NCI-H2107 treated with DMSO at 0.1 percent for 48 hours (cell line): ENCODE data around the gene TSPAN15.

Experiments used
- DNase-seq: peaks from one replicate; lab custom pipeline; 2025; ENCODE audit not compliant: unreplicated experiment; lab: John Stamatoyannopoulos, UW

The TSPAN15 gene

DNA sequence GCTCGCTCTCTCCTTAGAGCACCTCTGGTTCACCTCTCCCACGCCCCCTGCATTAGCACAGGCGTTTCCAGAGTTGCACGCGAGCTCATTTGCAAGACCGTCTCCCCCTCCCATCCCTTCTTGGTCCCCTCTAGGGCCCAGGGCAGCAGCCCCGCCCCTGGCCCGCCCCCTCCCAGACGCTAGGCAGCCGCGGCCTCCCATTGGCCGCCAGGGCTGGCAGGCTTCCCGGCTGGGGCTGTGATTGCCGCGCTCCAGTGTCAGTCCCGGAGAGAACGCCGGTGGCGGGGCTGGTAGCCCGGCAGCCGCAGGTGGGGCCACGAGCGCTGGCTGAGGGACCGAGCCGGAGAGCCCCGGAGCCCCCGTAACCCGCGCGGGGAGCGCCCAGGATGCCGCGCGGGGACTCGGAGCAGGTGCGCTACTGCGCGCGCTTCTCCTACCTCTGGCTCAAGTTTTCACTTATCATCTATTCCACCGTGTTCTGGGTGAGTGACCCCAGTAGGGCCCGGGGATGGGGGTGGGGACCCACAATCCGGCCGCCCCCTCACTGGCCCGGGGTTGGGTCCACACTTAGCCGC lies at the start of gene TSPAN15:
TSPAN15 (plus strand) TSS at position 257 of the 575 bp plus-strand sequence; CDS start at position 387, 130 bp downstream.
- peak; percentile 50 for DNase-seq

DNA sequence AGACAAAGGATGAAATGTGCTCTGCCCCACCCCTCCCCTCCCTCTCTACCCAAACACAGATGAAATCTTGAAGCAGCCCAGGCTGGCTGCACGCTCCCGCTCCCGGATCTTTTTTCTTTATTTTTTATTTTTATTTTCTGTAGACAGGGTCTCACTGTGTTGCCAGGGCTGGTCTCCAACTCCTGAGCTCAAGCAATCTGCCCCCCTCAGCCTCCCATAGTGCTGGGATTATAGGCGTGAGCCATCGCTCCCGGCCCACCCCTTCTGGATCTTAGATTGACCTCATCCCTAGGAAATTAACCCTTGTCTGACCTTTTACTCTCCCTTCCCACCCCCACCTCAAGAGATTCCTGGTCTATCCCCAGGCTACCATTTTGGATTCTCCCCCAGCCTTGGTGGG lies 48.9 kb upstream of the TSPAN15 start:
- DNase-seq: no peak

DNA sequence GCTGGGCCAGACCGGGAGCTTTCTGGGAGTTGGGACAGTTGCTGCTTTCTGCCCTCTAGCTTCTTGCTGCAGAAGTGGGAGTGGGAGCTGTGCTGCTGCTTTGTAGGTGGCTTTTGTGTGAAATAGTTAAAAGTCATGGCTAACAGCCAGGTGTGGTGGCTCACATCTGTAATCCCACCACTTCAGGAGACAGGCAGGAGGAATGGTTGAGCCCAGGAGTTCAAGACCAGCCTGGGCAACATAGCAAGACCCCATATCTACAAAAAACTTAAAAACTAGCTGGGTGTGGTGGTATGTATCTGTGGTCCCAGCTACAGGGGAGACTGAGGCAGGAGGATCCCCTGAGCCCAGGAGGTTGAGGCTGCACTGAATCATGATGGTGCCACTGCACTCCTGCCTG lies 48.2 kb upstream of the TSPAN15 start:
- no peak for DNase-seq

DNA sequence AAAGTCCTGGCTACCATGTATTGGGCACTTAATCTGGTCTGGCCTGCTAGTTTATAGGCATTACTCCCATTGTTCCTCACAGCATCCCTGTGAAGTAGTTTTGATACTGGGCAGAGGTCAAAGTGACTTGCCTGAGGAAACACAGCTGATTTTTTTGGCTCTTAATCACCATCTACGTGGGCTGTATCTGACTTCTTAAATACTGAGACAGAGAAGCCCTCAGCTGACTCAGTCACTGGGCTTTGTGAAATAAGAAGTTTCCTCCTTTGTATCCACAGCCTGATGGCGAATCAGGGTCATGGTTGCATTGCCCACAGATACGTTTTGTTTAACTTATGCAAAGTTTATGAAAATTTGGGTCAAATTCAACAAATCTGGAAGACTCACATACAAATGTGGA lies 47.7 kb upstream of the TSPAN15 start:
- no peak for DNase-seq

DNA sequence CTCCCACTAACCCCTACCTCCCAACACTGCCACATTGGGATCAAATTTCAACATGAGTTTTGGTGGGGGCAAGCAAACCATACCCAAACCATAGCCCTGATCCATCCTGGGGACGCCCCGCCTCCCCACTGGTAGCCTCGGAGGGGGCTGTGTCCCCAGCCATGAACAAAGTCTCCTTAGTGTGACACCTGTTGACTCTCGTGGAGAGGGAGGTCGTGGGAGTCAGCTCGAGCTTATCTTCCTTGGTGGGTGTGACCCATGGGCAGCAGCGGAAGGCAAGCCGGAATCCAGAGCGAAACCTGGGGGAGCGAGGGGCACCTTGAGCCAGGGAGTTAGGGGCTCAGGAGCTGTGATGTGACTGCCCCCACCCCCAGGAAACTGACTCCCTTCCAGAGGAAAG lies 46.5 kb upstream of the TSPAN15 start:
- DNase-seq: no peak

DNA sequence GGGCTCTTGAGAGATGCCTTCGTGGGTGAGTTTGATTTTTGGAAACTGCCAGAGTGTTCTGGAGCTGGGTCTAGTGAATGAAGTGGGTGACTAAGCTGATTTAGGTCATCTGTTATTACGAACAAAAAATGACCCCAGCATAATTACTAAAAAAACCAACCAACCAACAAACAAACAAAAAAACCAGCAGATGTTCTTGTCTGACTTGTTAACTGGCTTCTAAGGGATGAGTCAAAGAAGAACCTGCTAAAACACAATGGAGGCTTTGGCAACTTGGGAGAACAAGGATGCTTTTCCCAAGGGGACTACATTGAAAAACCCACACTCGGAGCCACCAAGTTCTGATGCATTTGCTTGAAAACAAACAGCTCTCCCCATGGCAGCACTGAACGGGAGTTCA lies 46.0 kb upstream of the TSPAN15 start:
- no peak for DNase-seq

DNA sequence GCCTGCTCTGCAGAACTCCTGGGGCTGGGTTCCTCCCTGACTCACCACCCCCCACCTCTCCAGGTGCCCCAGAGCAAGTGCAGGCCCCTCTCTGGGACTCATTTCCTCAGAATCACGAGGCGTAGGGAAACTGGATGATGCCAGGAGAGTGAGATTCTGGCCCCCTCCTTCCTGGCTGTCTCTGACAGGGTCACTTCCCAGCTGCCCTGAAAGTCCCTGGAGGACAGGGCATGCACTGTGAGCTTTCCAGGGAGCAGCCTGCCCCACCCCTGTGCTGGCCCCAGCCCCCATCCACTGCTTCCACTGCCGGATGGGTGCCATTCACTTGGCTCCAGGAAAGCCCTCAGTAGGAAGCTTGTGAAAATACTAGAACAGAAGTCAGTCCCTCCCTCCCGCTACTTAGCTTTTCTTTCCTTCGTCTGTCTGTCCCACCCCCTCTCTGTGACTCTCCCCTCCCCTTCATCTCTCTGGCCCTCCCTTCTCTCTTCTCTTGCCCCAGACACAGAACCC lies 44.9 kb upstream of the TSPAN15 start:
- DNase-seq: no peak

DNA sequence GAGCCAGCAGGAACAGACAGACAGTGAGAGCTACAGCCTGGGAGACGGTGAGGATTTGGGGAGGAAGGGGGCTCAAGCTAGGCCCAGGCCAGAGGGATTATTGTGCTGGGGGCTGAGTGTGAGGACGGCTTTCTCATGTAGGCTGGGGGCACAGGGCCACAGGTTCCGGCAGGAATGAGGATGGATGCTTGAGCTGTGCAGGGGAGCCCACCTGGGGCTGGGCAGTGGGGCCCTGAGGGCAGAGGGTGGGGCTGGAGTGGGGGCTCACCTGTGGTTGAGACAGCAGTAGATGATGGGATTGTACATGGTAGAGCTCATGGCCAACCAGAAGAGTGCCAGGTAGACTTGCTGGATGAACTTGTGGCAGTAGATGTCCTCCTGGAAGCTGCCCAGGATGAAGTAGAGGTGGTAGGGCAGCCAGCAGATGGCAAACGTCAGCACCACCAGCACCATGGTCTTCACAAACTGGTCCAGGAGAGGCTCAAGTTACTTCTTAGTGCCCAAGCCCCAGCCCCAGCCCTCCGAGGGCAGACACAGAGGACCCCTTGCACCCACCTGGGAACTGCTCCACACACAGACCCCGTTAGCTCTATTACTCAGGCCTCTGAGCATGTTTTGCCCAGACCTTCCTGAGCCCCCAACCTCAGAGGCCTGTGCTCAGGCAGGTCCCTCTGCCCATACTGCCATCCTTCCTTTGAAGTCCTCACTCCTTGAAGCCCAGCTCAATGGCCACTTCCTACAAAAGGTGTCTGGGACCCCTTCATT lies 44.3 kb upstream of the TSPAN15 start:
- no peak for DNase-seq

DNA sequence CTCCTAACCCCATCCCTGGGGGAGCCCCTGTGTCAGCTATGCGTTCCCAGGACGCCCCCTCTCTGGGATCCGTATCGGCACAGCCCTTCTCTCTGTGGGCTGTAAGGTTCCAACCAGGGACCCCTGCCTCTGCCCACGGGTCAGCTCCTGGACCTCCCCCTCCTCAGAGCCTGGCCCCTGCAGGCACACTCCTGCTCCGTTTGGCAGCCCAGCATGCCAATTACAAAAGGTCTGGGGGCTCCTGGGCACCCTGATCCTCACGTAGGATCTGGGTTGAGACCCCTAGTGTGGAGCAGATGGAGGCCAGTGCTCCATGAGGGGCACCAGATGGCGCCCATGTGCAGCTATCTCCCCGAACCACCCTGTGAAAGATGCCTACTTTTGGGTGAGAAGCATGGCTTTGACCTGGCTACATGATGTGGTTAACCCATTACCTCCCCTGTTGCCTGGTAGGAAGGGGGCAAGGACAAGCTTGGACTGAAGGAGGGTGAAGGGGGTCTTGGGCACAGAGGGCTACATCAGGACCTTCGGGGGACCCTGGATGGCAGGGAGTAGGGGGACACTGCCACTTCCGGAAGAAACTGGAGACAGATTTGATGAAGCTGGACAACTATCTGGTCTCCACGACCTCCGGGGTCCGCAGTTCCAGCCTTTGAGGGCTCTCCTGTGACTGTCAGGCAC lies 43.5 kb upstream of the TSPAN15 start:
- no peak for DNase-seq

DNA sequence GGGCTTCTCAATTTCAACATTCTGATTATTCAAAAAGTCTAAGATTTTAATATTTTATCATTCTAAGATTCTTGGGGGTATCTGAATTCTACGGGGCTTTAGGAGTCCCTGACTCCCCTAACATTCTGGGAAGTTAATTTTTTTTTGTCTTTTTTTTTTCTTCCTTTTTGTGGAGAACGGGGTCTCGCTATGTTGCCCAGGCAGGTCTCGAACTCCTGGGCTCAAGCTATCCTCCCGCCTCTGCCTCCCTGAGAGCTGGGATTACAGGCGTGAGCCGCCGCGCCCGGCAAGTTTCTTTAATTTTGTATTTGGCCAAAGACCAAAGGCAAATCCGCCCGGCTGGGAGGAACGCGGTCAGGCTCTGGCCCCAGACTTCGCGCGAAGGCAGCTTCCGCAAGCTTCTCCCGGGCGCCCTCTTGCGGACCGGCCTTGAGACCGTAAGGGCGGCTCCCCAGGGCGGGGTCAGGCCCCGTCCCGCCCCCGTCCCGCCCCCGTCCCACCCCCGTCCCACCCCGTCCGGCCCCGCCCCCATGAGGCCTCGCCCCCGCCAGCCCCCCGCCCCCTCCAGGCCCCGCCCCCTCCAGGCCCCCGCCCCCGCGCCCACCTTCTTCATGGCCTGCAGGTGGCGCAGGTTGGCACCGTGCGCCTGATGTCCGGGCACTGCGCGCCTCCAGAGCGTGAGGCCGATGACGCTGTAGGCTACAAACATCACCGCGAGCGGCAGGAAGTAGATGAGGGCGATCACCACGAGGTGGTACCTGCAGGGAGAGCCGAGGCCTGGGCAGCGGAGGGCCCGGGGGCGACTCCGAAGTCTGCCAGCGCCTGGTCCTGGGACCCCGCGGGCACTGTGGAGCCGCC lies 42.7 kb upstream of the TSPAN15 start:
- DNase-seq: peak; percentile 29

DNA sequence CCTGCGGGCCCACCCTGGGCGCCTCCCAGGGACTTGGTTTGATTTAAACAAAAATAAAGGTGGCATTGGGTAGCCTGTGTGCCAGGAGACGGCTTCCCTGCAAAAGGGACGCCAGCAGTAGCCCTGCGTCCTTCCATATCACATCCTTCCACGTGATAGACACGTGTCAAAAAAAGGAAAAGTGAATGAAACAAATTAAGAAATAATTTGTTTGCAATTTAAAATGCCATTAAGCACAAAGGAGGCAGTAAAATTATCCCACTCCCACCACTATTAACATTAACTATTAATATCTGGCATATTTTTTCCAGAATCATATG lies 42.1 kb upstream of the TSPAN15 start:
- no peak for DNase-seq

DNA sequence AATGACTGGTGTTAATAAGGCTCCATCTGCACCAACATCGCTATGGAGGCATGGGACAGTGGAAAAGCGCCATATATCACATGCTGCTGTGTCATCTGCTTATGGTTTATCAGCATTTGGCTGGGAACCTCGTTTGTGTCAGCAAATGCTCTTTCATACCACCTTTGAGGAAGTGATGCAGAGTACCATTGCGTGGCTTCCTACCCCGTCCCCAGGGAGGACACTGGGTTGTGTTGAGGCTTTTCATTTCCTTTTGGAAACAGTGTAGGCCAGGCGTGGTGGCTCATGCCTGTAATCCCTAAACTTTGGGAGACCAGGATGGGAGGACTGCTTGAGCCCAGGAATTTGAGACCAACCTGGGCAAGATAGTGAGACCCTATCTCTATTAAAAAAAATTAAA lies 41.3 kb upstream of the TSPAN15 start:
- DNase-seq: no peak

DNA sequence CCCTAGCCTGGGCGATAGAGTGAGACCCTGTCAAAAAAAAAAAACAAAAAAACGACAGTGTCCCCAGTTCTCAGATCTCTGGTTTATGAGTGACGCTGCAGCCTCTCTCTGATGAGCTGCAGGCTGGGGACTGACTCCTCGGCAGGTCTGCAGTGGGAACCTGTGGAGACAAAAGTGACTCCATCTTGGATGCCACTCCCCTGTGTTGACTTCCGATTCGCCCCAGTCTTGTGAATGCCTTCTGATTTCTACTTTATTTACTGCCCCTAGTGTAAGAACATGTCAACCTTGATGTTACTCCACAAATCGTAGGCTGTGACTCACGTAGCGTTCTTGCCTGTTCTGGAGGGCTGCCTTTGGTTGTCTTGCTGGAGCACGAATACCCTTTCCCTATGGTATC lies 40.8 kb upstream of the TSPAN15 start:
- DNase-seq: no peak

DNA sequence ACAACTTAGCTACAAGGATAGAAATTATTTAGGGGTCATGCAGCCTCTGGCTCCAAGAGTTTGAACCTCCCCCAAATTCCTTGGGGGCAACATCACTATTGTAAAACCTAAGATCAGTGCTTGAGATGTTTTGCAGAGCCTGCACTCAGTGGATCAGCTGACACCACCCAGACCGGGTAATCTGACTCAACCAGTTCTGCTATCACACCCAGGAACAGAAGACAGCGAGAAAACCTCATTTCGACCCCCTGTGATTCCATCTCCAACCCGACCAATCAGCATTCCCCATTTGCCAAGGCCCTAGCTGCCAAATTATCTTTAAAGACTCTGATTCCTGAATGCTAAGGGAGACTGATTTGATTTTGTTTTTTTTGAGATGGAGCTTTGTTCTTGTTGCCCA lies 39.8 kb upstream of the TSPAN15 start:
- no peak for DNase-seq

DNA sequence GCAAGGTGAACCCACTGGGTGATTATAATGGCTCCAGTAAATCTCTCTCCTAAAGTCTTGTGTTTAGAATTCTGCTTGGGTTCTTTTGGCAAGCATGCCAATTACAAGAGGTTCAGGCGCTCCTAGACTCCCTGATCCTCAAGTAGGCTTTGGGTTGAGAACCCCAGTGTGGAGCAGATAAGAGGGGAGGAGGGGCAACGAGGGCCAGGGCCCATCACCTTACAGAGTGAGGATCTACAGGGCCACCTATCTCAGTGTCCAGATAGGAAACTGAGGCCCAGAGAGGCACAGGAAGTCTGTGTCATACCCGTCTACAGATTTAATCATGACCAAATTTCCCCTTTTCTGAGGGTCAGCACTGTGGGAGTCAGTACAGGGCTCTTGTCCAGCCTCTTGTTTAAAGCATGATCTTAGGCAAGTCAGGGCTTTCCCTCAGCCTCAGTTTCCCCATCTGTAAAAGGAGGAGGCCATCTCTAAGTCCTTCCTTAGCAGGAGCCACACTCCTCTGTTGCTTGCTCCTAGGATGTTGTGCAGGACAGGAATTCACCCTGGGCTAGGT lies 39.0 kb upstream of the TSPAN15 start:
- DNase-seq: no peak

DNA sequence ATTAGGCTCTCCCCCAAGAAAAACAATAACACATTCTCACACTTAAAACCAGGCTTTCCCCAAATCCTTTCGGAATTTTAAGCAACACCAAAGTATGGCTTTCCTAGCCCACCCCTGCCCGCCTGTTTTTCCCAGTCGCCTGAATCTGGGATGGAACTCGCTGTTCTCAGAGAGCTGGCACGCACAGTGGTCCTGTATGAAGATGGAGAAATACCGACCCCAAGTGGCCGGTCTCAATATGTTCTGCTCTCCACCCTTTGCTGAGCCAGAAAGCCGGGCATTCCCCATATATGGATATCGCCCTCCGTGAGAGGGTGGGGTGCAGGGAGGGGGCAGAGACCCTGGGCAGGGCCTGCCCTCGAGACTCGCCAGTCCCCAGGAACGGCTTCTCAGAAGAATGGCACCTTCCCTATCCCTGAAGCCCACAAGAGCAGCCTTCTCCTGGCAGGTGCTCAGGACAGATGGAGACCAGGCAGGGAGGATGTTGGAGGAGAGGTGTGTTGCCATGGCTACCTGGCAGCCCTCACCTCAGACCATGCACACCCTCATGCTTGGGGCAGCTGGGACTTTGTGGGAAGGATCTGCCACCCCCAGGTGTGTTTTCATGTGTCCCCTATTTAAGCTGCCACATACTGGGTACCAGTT lies 37.9 kb upstream of the TSPAN15 start:
- peak; percentile 25 for DNase-seq

DNA sequence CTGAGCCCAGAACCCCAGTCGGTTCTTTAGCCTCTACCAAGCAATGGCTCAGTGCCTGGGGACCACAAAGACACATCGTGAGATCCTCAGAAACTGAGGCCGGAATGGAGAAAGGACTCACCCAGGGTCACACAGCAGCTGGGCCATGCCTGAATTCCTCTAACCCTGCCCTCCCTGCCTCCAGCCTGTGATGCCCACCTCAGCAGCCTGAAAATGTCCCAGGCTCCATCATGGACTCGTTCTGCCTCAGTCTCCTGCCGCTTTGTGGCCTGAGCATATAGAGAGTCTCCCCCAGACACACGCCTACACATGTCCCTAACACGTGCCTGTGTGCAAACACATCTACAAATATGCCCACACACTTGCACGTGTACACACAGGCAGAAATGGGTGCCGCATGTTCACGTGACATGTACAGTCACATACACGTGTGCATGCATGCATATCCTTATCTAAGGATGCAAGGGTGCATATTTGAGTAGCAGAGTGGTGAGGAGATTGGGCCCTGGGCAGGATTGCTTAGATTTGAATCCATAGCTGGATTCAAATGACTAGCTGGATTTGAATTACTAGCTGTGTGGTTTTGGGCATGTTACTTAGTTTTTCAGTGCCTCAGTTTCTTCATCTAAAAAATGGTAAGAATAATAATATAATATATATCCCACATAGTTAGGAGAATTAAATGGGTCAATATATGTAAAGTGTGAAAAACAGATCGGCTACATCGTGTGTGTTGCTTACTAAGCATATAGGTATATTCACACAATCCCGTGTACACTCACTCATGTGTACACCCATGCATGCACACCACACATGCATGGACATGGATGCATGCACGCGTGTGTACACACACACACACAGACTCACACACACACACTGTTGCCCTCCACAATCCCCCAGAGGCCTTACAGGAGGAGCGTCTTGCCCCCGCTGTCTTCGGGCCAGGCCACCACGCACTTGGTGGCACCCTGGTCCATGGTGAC lies 36.9 kb upstream of the TSPAN15 start:
- DNase-seq: no peak

DNA sequence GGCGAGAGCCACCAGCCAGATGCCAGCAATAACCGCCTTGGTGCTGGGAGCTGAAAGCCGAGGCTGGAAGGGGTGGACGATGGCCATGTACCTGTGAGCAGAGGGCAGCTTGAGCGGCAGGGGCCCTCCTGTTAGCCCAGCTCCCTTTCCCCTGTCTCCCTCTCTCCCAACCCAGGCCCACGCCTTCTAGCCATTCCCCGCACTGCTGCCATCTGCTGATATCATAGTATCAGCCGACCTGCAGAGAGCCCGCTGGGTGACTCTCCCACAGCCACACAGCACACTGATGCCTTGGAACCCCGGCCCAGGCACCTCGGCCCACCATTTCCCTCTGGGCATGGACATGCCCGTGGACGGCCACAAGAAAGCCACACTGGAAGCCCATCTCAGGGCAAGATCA lies 36.2 kb upstream of the TSPAN15 start:
- no peak for DNase-seq

DNA sequence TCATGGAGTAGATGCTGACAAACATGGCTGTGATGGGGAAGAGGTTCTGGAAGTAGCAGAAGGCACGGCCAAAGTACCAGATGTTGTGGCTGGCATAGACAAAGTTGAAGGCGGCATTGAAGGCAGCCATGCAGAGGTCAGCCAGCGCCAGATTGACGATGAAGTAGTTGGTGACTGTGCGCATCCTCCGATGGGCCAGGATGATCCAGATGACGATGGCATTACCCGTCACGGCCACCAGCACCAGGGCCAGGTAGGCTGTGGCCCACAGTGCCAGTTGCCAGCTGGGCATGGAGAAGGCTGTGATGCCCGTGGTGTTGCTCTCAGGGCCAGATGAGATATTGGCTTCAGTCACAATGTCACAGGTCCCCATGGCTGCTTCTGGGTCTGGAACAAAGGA lies 35.3 kb upstream of the TSPAN15 start:
- DNase-seq: no peak
